NCI-H2196 (cell line): ENCODE measurements around the gene XPR1.
"Not testable (repeated sequence)": the region's sequence is repeated elsewhere in the genome, so short reads cannot be mapped to it uniquely, and the experiment has no call there.

Experiments
- DNase-seq: peaks from one replicate; lab custom pipeline; 2025; ENCODE audit not compliant: unreplicated experiment; lab: John Stamatoyannopoulos, UW

XPR1 gene

GRCh38 chr1:180711260-180711659, 79.4 kb downstream of the XPR1 start:
- DNase-seq, result not testable (repeated sequence)

- no peak for DNase-seq
Observed at GRCh38 chr1:180720753-180721152, 88.9 kb downstream of the XPR1 start.

- DNase-seq, result no peak
Observed at GRCh38 chr1:180722586-180722985, 90.8 kb downstream of the XPR1 start.

GRCh38 chr1:180724055-180724454, 92.2 kb downstream of the XPR1 start:
- no peak for DNase-seq

GRCh38 chr1:180726024-180726423, 94.2 kb downstream of the XPR1 start:
- not testable (repeated sequence) for DNase-seq

GRCh38 chr1:180727751-180728150, 95.9 kb downstream of the XPR1 start:
- not testable (repeated sequence) for DNase-seq

GRCh38 chr1:180728472-180729106, 96.8 kb downstream of the XPR1 start:
- no peak for DNase-seq

GRCh38 chr1:180731131-180731530, 99.3 kb downstream of the XPR1 start:
- no peak for DNase-seq

- DNase-seq, result no peak
Observed at GRCh38 chr1:180732866-180733265, 101.0 kb downstream of the XPR1 start.

GRCh38 chr1:180734366-180734765, 102.5 kb downstream of the XPR1 start:
- no peak for DNase-seq

- DNase-seq, result no peak
Observed at GRCh38 chr1:180742663-180743062, 110.8 kb downstream of the XPR1 start.

- DNase-seq, result no peak
Observed at GRCh38 chr1:180743868-180744267, 112.0 kb downstream of the XPR1 start.

GRCh38 chr1:180745098-180745497, 113.3 kb downstream of the XPR1 start:
- DNase-seq, result no peak

- DNase-seq, result no peak
Observed at GRCh38 chr1:180751921-180752320, 120.1 kb downstream of the XPR1 start.

GRCh38 chr1:180754453-180754852, 122.6 kb downstream of the XPR1 start:
- no peak for DNase-seq

GRCh38 chr1:180757657-180758056, 125.8 kb downstream of the XPR1 start:
- DNase-seq, result no peak

GRCh38 chr1:180762796-180763195, 131.0 kb downstream of the XPR1 start:
- no peak for DNase-seq

- no peak for DNase-seq
Observed at GRCh38 chr1:180765151-180765550, 133.3 kb downstream of the XPR1 start.

GRCh38 chr1:180769889-180770288, 138.1 kb downstream of the XPR1 start:
- no peak for DNase-seq

- no peak for DNase-seq
Observed at GRCh38 chr1:180773210-180773865, 141.5 kb downstream of the XPR1 start.

GRCh38 chr1:180775801-180776200, 144.0 kb downstream of the XPR1 start:
- DNase-seq, result no peak

- no peak for DNase-seq
Observed at GRCh38 chr1:180777072-180777689, 145.4 kb downstream of the XPR1 start.
